HL-60 (cell line): ENCODE measurements around the gene C4BPB.

Experiments used
- CTCF ChIP-seq: IDR thresholded peaks from one replicate; pipeline ENCODE4 v1.5.1; 2011; ENCODE audit warnings: low read length, control low read depth, inconsistent platforms; ENCODE audit not compliant: insufficient read depth
- GABPA ChIP-seq: IDR thresholded peaks from 2 replicates; pipeline ENCODE4 v1.6.1; 2012; ENCODE audit warnings: low read depth
- TF ChIP-seq, protein P1 (sequence below): IDR thresholded peaks from 2 replicates; pipeline ENCODE4 v1.6.1; 2012; ENCODE audit warnings: low read depth; ENCODE audit not compliant: insufficient replicate concordance

GRCh38 chr1:207088161-207088560 is 499 bp upstream of the C4BPB start:
- no peak for TF ChIP-seq GABPA
- no peak for TF ChIP-seq CTCF
- TF ChIP-seq, protein P1, sequence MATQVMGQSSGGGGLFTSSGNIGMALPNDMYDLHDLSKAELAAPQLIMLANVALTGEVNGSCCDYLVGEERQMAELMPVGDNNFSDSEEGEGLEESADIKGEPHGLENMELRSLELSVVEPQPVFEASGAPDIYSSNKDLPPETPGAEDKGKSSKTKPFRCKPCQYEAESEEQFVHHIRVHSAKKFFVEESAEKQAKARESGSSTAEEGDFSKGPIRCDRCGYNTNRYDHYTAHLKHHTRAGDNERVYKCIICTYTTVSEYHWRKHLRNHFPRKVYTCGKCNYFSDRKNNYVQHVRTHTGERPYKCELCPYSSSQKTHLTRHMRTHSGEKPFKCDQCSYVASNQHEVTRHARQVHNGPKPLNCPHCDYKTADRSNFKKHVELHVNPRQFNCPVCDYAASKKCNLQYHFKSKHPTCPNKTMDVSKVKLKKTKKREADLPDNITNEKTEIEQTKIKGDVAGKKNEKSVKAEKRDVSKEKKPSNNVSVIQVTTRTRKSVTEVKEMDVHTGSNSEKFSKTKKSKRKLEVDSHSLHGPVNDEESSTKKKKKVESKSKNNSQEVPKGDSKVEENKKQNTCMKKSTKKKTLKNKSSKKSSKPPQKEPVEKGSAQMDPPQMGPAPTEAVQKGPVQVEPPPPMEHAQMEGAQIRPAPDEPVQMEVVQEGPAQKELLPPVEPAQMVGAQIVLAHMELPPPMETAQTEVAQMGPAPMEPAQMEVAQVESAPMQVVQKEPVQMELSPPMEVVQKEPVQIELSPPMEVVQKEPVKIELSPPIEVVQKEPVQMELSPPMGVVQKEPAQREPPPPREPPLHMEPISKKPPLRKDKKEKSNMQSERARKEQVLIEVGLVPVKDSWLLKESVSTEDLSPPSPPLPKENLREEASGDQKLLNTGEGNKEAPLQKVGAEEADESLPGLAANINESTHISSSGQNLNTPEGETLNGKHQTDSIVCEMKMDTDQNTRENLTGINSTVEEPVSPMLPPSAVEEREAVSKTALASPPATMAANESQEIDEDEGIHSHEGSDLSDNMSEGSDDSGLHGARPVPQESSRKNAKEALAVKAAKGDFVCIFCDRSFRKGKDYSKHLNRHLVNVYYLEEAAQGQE = no peak
